Gastroesophageal sphincter (tissue), 4 donors: Measurements from ENCODE around the gene OPCML. TPM values are rescaled to one million over a fixed set of nuclear protein-coding genes. Genes with fewer than 3 reads are reported as not detected.

Source experiments
- ATAC-seq: fragments of 150-250 bp; one replicate; pipeline ENCODE4 v1.9.1; 2016; ENCODE audit warnings: mild to moderate bottlenecking, moderate library complexity
- H3K27ac ChIP-seq, 4 donors: fragments of 200-600 bp; sonication (generic) in 3 of 4; 1 replicate in 3 of 4; 2 replicates in 1 of 4; pipeline ENCODE4 v1.5.1; 2016 to 2019
- H3K27me3 ChIP-seq: fragments of 200-600 bp; sonication (generic); one replicate; pipeline ENCODE4 v1.5.1; 2019
- H3K36me3 ChIP-seq, 2 donors: fragments of 200-600 bp; sonication (generic); one replicate each; pipeline ENCODE4 v1.5.1; 2019; ENCODE audit warnings: control low read depth in 1 of 2
- H3K4me1 ChIP-seq, 3 donors: fragments of 200-600 bp; sonication (generic); 1 replicate in 2 of 3; 2 replicates in 1 of 3; pipeline ENCODE4 v1.5.1; 2016 to 2019; ENCODE audit warnings: control low read depth in 2 of 3
- H3K4me3 ChIP-seq, 2 donors: fragments of 200-600 bp; sonication (generic); one replicate each; pipeline ENCODE4 v1.5.1; 2019; ENCODE audit warnings: mild to moderate bottlenecking in 1 of 2, moderate library complexity in 1 of 2
- H3K9me3 ChIP-seq, 3 donors: fragments of 200-600 bp; sonication (generic); one replicate each; pipeline ENCODE4 v1.5.1; 2017 to 2019; ENCODE audit warnings: control low read depth in 2 of 3
- CTCF ChIP-seq, 4 experiments: fragments of 200-600 bp in 2 of 4; fragments of 450-650 bp in 2 of 4; sonication (generic) in 1 of 4; IDR thresholded peaks; one replicate each; pipeline ENCODE4 v1.5.1; 2017 to 2019; ENCODE audit warnings: antibody characterized with exemption in 4 of 4, mild to moderate bottlenecking in 2 of 4, moderate library complexity in 2 of 4
- EP300 ChIP-seq: sonication (generic); formaldehyde crosslinking; IDR thresholded peaks from one replicate; pipeline ENCODE4 v1.6.1; 2017; ENCODE audit warnings: antibody characterized with exemption, mild to moderate bottlenecking
- POLR2A ChIP-seq, 2 donors: fragments of 450-650 bp; IDR thresholded peaks; one replicate each; pipeline ENCODE4 v1.6.1; 2017; ENCODE audit warnings: antibody characterized with exemption in 2 of 2, mild to moderate bottlenecking in 2 of 2, moderate library complexity in 1 of 2
- POLR2AphosphoS5 ChIP-seq: sonication (generic); formaldehyde crosslinking; IDR thresholded peaks from one replicate; pipeline ENCODE4 v1.6.1; 2017; ENCODE audit warnings: antibody characterized with exemption
- WGBS, 2 donors: methylation state at CpG; one replicate each; pipeline ENCODE4 v1.1.5; 2018; ENCODE audit warnings: low coverage in 1 of 2; 5-methylcytosine and 5-hydroxymethylcytosine counted together
- total RNA-seq, 4 donors: library from RNA; depleted of rRNA; stranded (reverse); fragments of >200 nt; gene quantifications; one replicate each; pipeline ENCODE4 v1.1.0, GENCODE V29; 2016

OPCML gene
- total RNA-seq, 4 donors from 2014 or later: 0.13 to 0.93 (median 0.33) TPM

- TF ChIP-seq POLR2AphosphoS5 (no peak), POLR2A (IDR thresholded peaks at IDR 0.05) (no peak), EP300 (no peak), CTCF (IDR thresholded peaks at IDR 0.05) (no peak)
- Histone ChIP-seq H3K4me1 (no peaks in the 10 kb centered on the region), H3K36me3 (no peaks in the 10 kb centered on the region), H3K27me3 (no peaks in the 10 kb centered on the region), H3K9me3 (peaks cover 0 to 7% (median 0%) of the 10 kb centered on the region in 3 donors), H3K27ac (no peak overlapping the region), H3K4me3 (no peak overlapping the region)
- ATAC-seq: no peak
Observed at GRCh38 chr11:133418218-133418617, 114.1 kb downstream of the OPCML start.

- no peaks in the 10 kb centered on the region for H3K36me3 ChIP-seq
- no peak for ATAC-seq
- no peak overlapping the region for H3K4me3 ChIP-seq
- no peak for TF ChIP-seq POLR2AphosphoS5
- TF ChIP-seq CTCF (IDR thresholded peaks at IDR 0.05): no peak
- TF ChIP-seq EP300: no peak
- no peak for TF ChIP-seq POLR2A (IDR thresholded peaks at IDR 0.05)
- H3K9me3 ChIP-seq: peaks cover 0 to 7% (median 0%) of the 10 kb centered on the region in 3 donors
- 48% methylated on average over 3 to 4 of the region's 6 CpGs for WGBS, 2 donors
- no peaks in the 10 kb centered on the region for H3K4me1 ChIP-seq
- no peaks in the 10 kb centered on the region for H3K27me3 ChIP-seq
- no peak overlapping the region for H3K27ac ChIP-seq
Observed at GRCh38 chr11:133414506-133414905, 117.8 kb downstream of the OPCML start.

- TF ChIP-seq POLR2AphosphoS5 (no peak), EP300 (no peak), POLR2A (IDR thresholded peaks at IDR 0.05) (no peak), CTCF (IDR thresholded peaks at IDR 0.05) (no peak)
- Histone ChIP-seq H3K4me1 (no peaks in the 10 kb centered on the region), H3K27me3 (no peaks in the 10 kb centered on the region), H3K9me3 (peaks cover 0 to 1% (median 0%) of the 10 kb centered on the region in 3 donors), H3K27ac (no peak overlapping the region), H3K36me3 (no peaks in the 10 kb centered on the region), H3K4me3 (no peak overlapping the region)
- 52 to 63% methylated on average over 3 of the region's 3 CpGs for WGBS, 2 donors
- no peak for ATAC-seq
Observed at GRCh38 chr11:133413703-133414102, 118.6 kb downstream of the OPCML start.

DNA sequence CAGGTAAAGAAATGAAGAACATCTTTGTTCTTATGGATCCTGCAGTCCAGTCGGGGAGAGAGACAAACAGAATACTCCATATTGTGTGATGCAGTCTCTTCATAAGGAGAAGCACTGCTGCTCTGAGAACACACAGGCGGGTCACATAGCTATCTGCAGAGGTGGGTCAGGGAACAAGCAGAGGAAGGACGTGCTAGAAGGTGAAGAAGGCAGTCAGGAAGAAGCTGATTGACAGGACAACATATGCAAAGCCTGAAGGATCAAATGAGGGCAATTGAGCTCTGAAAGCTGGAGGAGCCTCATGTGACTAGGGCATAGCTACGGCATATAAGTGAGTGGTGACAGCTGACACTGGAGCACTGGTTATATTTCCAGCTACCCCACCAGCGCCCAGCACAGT, 122.5 kb downstream of the OPCML start:
- no peaks in the 10 kb centered on the region for H3K36me3 ChIP-seq
- 70 to 80% methylated on average over 1 to 4 of the region's 5 CpGs for WGBS, 2 donors
- no peak for ATAC-seq
- H3K4me1 ChIP-seq: no peaks in the 10 kb centered on the region
- TF ChIP-seq CTCF (IDR thresholded peaks at IDR 0.05) (no peak), POLR2A (IDR thresholded peaks at IDR 0.05) (no peak), POLR2AphosphoS5 (no peak), EP300 (no peak)
- H3K27me3 ChIP-seq: no peaks in the 10 kb centered on the region
- no peak overlapping the region for H3K4me3 ChIP-seq
- no peaks in the 10 kb centered on the region for H3K9me3 ChIP-seq
- no peak overlapping the region for H3K27ac ChIP-seq

- TF ChIP-seq POLR2AphosphoS5 (no peak), EP300 (no peak), CTCF (IDR thresholded peaks at IDR 0.05) (no peak), POLR2A (IDR thresholded peaks at IDR 0.05) (no peak)
- Histone ChIP-seq H3K27me3 (no peaks in the 10 kb centered on the region), H3K4me1 (no peaks in the 10 kb centered on the region), H3K4me3 (no peak overlapping the region), H3K9me3 (no peaks in the 10 kb centered on the region), H3K36me3 (no peaks in the 10 kb centered on the region), H3K27ac (no peak overlapping the region)
- no peak for ATAC-seq
- 70 to 80% methylated on average over 3 to 5 of the region's 9 CpGs for WGBS, 2 donors
Observed at GRCh38 chr11:133408936-133409335, 123.4 kb downstream of the OPCML start.
